ENCODE measurements around the gene BBS4.

The BBS4 gene

DNA sequence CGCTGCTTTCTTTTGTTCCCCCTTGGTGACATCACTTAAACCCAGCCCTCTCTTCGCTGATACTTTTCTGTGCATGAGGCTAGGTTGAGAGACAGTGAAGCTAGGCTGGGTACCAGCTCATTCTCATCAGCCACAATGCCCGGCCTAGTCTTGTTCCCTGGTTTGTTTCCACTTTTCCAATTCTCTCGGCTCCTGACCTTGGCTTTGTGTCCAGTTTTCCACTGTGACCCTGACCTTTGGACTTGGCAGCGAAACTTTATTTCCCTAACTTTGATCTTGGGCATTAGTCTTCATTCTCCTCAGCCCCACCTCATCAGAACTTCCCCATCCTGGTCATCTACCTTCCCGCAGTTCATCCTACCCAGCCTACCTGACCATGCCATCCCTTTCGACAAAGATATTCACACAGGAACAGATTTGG, 98.5 kb downstream of the BBS4 start:
- DNase-seq (ENCODE audit: low read depth), result no peak
- TF ChIP-seq, protein P1, sequence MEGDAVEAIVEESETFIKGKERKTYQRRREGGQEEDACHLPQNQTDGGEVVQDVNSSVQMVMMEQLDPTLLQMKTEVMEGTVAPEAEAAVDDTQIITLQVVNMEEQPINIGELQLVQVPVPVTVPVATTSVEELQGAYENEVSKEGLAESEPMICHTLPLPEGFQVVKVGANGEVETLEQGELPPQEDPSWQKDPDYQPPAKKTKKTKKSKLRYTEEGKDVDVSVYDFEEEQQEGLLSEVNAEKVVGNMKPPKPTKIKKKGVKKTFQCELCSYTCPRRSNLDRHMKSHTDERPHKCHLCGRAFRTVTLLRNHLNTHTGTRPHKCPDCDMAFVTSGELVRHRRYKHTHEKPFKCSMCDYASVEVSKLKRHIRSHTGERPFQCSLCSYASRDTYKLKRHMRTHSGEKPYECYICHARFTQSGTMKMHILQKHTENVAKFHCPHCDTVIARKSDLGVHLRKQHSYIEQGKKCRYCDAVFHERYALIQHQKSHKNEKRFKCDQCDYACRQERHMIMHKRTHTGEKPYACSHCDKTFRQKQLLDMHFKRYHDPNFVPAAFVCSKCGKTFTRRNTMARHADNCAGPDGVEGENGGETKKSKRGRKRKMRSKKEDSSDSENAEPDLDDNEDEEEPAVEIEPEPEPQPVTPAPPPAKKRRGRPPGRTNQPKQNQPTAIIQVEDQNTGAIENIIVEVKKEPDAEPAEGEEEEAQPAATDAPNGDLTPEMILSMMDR (IDR thresholded peaks at IDR 0.05; ENCODE audit: insufficient read depth, low read depth, low read length, missing control alignments), result no peak
- H3K4me3 ChIP-seq (ENCODE audit: low read length), result peak overlapping the region; percentile 90

- TF ChIP-seq, protein P1 (IDR thresholded peaks at IDR 0.05; ENCODE audit: insufficient read depth, low read depth, low read length, missing control alignments), result no peak
- DNase-seq (ENCODE audit: low read depth), result no peak
- no peak overlapping the region for H3K4me3 ChIP-seq (ENCODE audit: low read length)
Observed at GRCh38 chr15:72785432-72785831, 99.4 kb downstream of the BBS4 start.

DNA sequence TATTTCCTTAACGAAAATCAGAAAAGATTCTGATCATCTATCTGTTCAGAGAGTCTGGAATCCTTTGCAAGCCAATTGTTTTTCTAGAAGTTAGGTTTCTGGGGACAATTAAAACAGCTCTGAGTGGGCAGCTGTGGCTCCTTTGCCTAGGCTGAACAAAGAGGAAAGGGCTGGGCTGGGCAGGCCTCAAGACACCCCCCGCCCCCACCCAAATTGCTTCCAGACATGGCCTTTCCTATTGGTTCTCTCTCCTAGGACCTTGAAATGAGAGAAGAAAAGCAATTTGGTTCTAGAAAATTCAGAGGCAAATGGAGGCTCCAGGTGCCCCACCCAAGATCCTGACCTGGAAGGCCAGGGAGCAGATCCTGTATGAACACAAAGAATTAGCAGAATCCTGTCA, 99.8 kb downstream of the BBS4 start:
- DNase-seq (ENCODE audit: low read depth), result no peak
- H3K4me3 ChIP-seq (ENCODE audit: low read length), result no peak overlapping the region
- TF ChIP-seq, protein P1 (IDR thresholded peaks at IDR 0.05; ENCODE audit: insufficient read depth, low read depth, low read length, missing control alignments), result no peak

DNA sequence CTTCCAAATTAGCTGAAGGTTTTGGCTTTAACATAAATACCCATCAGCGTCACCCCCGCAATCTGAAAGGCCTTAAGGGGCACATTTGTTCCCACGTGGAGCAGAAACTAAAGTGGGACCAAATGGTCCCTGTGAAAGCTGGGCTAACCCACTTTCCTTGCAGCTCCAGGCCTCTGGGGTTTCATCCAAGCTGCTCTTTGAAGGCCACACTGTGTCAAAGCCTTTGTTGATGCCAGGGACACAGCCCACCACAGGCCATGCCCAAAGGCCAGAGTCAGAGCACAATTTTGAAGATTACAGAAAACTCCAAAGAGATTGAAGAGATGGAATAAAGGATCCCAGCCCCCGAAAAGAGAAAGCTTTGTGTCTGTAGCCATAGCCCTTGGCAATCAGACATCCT, 100.2 kb downstream of the BBS4 start:
- TF ChIP-seq, protein P1 (IDR thresholded peaks at IDR 0.05; ENCODE audit: insufficient read depth, low read depth, low read length, missing control alignments), result no peak
- no peak overlapping the region for H3K4me3 ChIP-seq (ENCODE audit: low read length)
- no peak for DNase-seq (ENCODE audit: low read depth)

- no peak overlapping the region for H3K4me3 ChIP-seq (ENCODE audit: low read length)
- TF ChIP-seq, protein P1 (IDR thresholded peaks at IDR 0.05; ENCODE audit: insufficient read depth, low read depth, low read length, missing control alignments), result no peak
- no peak for DNase-seq (ENCODE audit: low read depth)
Observed at GRCh38 chr15:72786676-72787345, 100.8 kb downstream of the BBS4 start.

DNA sequence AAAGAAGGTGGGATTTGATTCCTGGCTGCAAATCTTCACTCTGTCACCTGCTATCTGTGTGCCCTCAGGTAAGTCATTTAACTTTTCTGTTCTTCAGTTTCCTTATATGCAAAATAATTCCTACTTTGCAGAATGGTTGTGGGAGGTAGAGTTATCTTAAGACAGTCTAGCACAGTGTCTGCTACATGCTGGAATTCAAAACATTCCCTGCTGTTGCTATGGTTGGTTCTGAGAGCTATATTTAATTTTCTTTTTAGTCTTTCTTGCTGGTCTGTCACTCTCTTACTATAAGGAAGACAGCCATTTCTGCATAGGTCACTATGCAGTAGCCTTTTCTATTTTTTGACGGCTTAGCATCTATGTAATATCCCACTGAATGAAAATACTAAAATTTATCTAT, 101.5 kb downstream of the BBS4 start:
- DNase-seq (ENCODE audit: low read depth), result no peak

More for the DNA sequence above, 101.5 kb downstream of the BBS4 start:
- no peak overlapping the region for H3K4me3 ChIP-seq (ENCODE audit: low read length)
- TF ChIP-seq, protein P1 (IDR thresholded peaks at IDR 0.05; ENCODE audit: insufficient read depth, low read depth, low read length, missing control alignments), result no peak

Measured in epithelial cell of esophagus (primary cell).